Tibial nerve (tissue), 4 donors: ENCODE results near the gene RNF181.

Experiments used
- EP300 ChIP-seq, 2 donors: sonication (generic); formaldehyde crosslinking; IDR thresholded peaks; one replicate each; pipeline ENCODE4 v1.6.1; 2017; ENCODE audit warnings: antibody characterized with exemption in 2 of 2, mild to moderate bottlenecking in 1 of 2
- POLR2A ChIP-seq, 2 donors: fragments of 450-650 bp; IDR thresholded peaks; one replicate each; pipeline ENCODE4 v1.6.1; 2017; ENCODE audit warnings: antibody characterized with exemption in 2 of 2, mild to moderate bottlenecking in 2 of 2, moderate library complexity in 2 of 2
- TF ChIP-seq, protein P1 (sequence below), 5 experiments: fragments of 200-600 bp in 3 of 5; fragments of 450-650 bp in 2 of 5; sonication (generic) in 3 of 5; IDR thresholded peaks; one replicate each; pipeline ENCODE4 v1.5.1; 2016 to 2019; ENCODE audit warnings: antibody characterized with exemption in 5 of 5, mild to moderate bottlenecking in 3 of 5, moderate library complexity in 2 of 5

DNA sequence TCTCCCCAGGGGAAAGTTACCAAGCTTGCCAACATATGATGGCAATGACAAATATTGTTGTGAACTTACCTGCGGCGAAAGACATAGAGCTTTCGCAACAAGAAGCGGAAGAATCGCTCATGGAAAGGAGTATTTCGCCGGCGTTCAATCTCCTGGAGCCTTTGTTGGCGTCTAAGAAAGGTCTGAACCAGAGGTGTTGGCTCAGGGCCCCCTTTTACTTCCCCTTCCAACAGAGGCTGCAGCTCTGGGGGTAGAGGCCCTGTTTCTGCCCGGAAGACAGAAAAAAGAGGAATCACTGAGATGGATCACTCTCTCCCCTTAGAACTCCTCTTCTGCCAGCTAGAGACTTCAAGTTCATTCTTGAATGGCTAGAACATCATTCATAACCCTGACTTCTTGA, 45.1 kb upstream of the RNF181 start:
- TF ChIP-seq EP300 (IDR thresholded peaks at IDR 0.05) (no peak), POLR2A (IDR thresholded peaks at IDR 0.05) (no peak)
- TF ChIP-seq, protein P1, sequence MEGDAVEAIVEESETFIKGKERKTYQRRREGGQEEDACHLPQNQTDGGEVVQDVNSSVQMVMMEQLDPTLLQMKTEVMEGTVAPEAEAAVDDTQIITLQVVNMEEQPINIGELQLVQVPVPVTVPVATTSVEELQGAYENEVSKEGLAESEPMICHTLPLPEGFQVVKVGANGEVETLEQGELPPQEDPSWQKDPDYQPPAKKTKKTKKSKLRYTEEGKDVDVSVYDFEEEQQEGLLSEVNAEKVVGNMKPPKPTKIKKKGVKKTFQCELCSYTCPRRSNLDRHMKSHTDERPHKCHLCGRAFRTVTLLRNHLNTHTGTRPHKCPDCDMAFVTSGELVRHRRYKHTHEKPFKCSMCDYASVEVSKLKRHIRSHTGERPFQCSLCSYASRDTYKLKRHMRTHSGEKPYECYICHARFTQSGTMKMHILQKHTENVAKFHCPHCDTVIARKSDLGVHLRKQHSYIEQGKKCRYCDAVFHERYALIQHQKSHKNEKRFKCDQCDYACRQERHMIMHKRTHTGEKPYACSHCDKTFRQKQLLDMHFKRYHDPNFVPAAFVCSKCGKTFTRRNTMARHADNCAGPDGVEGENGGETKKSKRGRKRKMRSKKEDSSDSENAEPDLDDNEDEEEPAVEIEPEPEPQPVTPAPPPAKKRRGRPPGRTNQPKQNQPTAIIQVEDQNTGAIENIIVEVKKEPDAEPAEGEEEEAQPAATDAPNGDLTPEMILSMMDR (IDR thresholded peaks at IDR 0.05) = no peak
